Testis (tissue), 2 donors: Measurements from ENCODE around the gene DIP2B.

Experiments
- POLR2A ChIP-seq: fragments of 450-650 bp; IDR thresholded peaks from one replicate; pipeline ENCODE4 v1.6.1; 2017; ENCODE audit warnings: antibody characterized with exemption, mild to moderate bottlenecking, moderate library complexity
- TF ChIP-seq, protein P1 (sequence below), 3 experiments: fragments of 450-650 bp in 2 of 3; fragments of 200-600 bp in 1 of 3; sonication (generic) in 1 of 3; IDR thresholded peaks; one replicate each; pipeline ENCODE4 v1.5.1; 2016 to 2019; ENCODE audit warnings: antibody characterized with exemption in 3 of 3, mild to moderate bottlenecking in 2 of 3, moderate library complexity in 1 of 3

- TF ChIP-seq, protein P1, sequence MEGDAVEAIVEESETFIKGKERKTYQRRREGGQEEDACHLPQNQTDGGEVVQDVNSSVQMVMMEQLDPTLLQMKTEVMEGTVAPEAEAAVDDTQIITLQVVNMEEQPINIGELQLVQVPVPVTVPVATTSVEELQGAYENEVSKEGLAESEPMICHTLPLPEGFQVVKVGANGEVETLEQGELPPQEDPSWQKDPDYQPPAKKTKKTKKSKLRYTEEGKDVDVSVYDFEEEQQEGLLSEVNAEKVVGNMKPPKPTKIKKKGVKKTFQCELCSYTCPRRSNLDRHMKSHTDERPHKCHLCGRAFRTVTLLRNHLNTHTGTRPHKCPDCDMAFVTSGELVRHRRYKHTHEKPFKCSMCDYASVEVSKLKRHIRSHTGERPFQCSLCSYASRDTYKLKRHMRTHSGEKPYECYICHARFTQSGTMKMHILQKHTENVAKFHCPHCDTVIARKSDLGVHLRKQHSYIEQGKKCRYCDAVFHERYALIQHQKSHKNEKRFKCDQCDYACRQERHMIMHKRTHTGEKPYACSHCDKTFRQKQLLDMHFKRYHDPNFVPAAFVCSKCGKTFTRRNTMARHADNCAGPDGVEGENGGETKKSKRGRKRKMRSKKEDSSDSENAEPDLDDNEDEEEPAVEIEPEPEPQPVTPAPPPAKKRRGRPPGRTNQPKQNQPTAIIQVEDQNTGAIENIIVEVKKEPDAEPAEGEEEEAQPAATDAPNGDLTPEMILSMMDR (IDR thresholded peaks at IDR 0.05): no peak
- no peak for TF ChIP-seq POLR2A
These were observed 45.9 kb downstream of the DIP2B start for GRCh38 chr12:50550530-50551223.
